Effector memory CD8-positive, alpha-beta T cell (primary cell): ENCODE measurements around the gene SLC6A9.

ENCODE experiments used
- ATAC-seq: fragments of 150-1000 bp; cut with Tn5 transposase; replicated peaks from 2 replicates; pipeline ENCODE4 v1.10.0; 2021; ENCODE audit warnings: mild to moderate bottlenecking, moderate library complexity
- DNase-seq, 3 experiments: peaks; one replicate each; pipeline ENCODE4 v3.0.0; 2021
- H3K27ac Mint-ChIP-seq, 2 donors: one replicate each; pipeline ENCODE4 v1.8.0; 2022; ENCODE audit warnings: mild to moderate bottlenecking in 2 of 2, mixed read lengths in 2 of 2, moderate library complexity in 2 of 2
- H3K27me3 Mint-ChIP-seq, 2 donors: one replicate each; pipeline ENCODE4 v1.8.0; 2022; ENCODE audit warnings: mixed read lengths in 2 of 2
- H3K36me3 Mint-ChIP-seq: one replicate; pipeline ENCODE4 v1.8.0; 2022; ENCODE audit warnings: mild to moderate bottlenecking, moderate library complexity, mixed read lengths; ENCODE audit not compliant: insufficient read depth
- H3K4me1 Mint-ChIP-seq, 2 donors: one replicate each; pipeline ENCODE4 v1.8.0; 2022; ENCODE audit warnings: low read depth in 2 of 2, mixed read lengths in 2 of 2
- H3K4me3 Mint-ChIP-seq, 2 donors: one replicate each; pipeline ENCODE4 v1.8.0; 2022; ENCODE audit warnings: mild to moderate bottlenecking in 2 of 2, mixed read lengths in 2 of 2, moderate library complexity in 2 of 2
- H3K9me3 Mint-ChIP-seq, 2 donors: one replicate each; pipeline ENCODE4 v1.8.0; 2022; ENCODE audit warnings: mixed read lengths in 2 of 2

SLC6A9 gene

DNA sequence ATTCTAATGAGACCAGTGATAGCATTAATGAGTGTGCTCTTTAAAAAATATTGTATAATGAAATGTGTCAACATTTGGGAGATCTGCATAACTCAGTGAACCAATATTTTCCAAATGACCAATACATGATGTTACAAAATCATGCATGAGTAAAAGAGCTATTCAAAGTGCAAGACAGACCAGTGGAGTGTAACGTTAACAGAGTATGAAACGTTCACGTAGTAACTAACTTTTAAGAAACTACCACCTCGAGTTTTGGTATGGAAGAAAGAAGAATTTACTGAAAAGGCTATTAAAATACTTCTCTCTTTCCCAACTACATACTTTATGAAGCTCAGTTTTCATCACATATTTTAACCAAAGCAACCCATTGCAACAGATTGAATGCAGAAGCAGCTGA is 9.6 kb upstream of the SLC6A9 start:
- Mint-ChIP-seq H3K4me3 (no peak overlapping the region), H3K9me3 (no peaks in the 10 kb centered on the region), H3K36me3 (no peaks in the 10 kb centered on the region), H3K27me3 (peaks cover 20 to 24% of the 10 kb centered on the region in 2 donors), H3K4me1 (no peaks in the 10 kb centered on the region), H3K27ac (no peak overlapping the region)
- DNase-seq, result no peak
- ATAC-seq, result no peak

GRCh38 chr1:44040418-44040817 is 9.2 kb upstream of the SLC6A9 start:
- H3K27me3 Mint-ChIP-seq, result peaks cover 19 to 20% of the 10 kb centered on the region in 2 donors
- DNase-seq, result no peak

DNA sequence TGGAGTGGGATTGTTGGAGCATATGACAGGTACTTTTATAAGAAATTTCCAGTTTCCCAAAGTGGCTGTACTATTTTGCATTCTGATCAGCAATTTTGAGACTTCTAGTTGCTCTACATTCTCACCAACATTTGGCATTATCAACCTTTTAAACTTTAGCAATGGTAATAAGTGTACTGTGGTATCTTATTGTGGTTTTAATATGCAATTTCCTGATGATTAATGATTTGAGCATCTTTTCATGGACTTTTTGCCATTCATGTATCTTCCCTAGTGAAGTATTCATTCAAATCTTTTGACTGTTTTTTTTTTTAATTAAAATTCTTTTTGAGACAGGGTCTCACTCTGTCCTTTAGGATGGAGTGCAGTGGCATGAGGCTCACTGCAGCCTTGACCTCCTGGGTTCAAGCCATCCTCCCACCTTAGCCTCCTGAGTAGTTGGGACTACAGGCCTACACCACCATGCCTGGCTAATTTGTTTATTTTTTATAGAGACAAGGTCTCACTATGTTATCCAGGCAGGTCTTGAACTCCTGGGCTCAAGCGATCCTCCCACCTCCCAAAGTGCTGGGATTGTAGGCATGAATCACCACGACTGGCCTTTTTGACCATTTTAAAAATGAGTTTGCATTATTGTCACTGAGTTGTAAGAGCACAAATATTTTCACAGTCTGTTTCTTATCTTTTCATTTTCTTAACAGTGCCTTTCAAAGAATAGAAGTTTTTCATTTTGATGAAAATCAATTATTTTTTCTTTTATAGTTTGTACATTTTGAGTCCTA is 7.8 kb upstream of the SLC6A9 start:
- Mint-ChIP-seq H3K9me3 (no peaks in the 10 kb centered on the region), H3K27me3 (peaks cover 11 to 16% of the 10 kb centered on the region in 2 donors), H3K4me1 (no peaks in the 10 kb centered on the region), H3K27ac (no peak overlapping the region), H3K4me3 (no peak overlapping the region), H3K36me3 (no peaks in the 10 kb centered on the region)
- ATAC-seq (no peak), DNase-seq (no peak)

More at GRCh38 chr1:44040418-44040817, 9.2 kb upstream of the SLC6A9 start:
- Mint-ChIP-seq H3K36me3 (no peaks in the 10 kb centered on the region), H3K9me3 (no peaks in the 10 kb centered on the region), H3K4me3 (no peak overlapping the region), H3K4me1 (no peaks in the 10 kb centered on the region), H3K27ac (no peak overlapping the region)
- ATAC-seq, result no peak

DNA sequence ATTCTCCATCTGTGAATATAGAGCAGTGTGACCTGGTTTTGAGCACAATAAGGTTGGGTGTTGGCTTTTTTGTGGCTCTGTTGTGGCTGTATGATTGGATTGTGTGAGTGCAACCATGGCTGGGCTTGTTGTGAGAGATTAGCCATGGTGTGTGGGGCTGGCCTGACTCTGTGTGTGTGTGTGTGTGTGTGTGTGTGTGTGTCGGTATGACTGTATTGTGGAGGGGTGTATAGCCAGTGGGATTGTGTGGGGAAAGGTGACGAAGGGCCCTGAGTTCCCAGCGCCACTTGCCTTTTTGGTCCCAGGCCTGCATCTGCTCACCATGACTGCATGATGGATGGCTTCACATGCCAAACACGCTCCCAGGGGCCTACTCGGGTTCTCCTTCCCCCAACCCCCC is 5.9 kb upstream of the SLC6A9 start:
- Mint-ChIP-seq H3K9me3 (no peaks in the 10 kb centered on the region), H3K4me1 (no peaks in the 10 kb centered on the region), H3K27me3 (no peaks in the 10 kb centered on the region), H3K27ac (no peak overlapping the region), H3K4me3 (no peak overlapping the region), H3K36me3 (peaks cover 2% of the 10 kb centered on the region)
- no peak for DNase-seq
- no peak for ATAC-seq

- peaks cover 7% of the 10 kb centered on the region for H3K36me3 Mint-ChIP-seq
- ATAC-seq (peak; percentile 87), DNase-seq (peak; percentile 58 to 68 (median 63))
- H3K9me3 Mint-ChIP-seq, result no peaks in the 10 kb centered on the region
- H3K27me3 Mint-ChIP-seq, result no peaks in the 10 kb centered on the region
- H3K27ac Mint-ChIP-seq, result no peak overlapping the region
- no peaks in the 10 kb centered on the region for H3K4me1 Mint-ChIP-seq
- no peak overlapping the region for H3K4me3 Mint-ChIP-seq
Measured at GRCh38 chr1:44036409-44037139, 5.3 kb upstream of the SLC6A9 start.

DNA sequence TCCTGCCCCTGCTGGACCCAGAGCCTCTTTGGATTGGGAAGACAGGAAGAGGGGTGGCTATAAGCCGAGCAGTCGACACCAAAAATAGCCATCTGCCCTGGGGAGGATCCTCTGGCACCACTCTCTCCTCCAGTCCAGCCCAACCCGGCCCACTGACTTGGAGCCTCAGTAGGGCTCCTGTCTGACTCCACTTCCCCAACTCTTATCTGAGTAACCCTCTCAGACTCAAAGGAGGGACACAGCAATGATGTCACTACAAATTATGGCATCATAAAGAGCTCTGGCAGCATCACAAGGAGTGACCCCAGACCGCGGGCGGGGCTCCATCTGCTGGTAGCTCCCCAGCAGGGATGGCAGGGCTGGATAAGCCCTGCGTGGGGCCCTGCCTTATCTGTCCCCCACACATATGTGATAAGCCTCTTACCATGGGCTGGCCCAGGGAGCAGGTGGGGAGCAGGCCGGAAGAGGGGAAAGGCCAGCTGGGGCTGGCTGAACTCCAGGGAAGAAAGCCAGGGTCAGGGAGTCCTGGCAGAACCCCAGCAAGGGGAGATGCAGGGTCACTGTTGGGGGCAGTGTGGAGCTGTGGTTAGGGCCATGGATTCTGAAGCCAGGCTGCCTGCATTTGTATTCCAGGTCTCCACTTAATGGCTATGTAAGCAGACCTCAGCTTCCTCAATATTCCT is 4.6 kb upstream of the SLC6A9 start:
- H3K36me3 Mint-ChIP-seq, result peaks cover 12% of the 10 kb centered on the region
- ATAC-seq, result no peak

GRCh38 chr1:44034976-44035716 is 3.9 kb upstream of the SLC6A9 start:
- Mint-ChIP-seq H3K36me3 (peaks cover 17% of the 10 kb centered on the region), H3K4me1 (peaks cover 0 to 4% of the 10 kb centered on the region in 2 donors), H3K4me3 (no peak overlapping the region), H3K27me3 (no peaks in the 10 kb centered on the region), H3K9me3 (no peaks in the 10 kb centered on the region), H3K27ac (no peak overlapping the region)
- ATAC-seq (no peak), DNase-seq (no peak)

More for the DNA sequence above, 4.6 kb upstream of the SLC6A9 start:
- no peaks in the 10 kb centered on the region for H3K27me3 Mint-ChIP-seq
- no peak for DNase-seq
- H3K4me1 Mint-ChIP-seq, result peaks cover 0 to 3% of the 10 kb centered on the region in 2 donors
- no peak overlapping the region for H3K27ac Mint-ChIP-seq
- no peaks in the 10 kb centered on the region for H3K9me3 Mint-ChIP-seq
- H3K4me3 Mint-ChIP-seq, result no peak overlapping the region

DNA sequence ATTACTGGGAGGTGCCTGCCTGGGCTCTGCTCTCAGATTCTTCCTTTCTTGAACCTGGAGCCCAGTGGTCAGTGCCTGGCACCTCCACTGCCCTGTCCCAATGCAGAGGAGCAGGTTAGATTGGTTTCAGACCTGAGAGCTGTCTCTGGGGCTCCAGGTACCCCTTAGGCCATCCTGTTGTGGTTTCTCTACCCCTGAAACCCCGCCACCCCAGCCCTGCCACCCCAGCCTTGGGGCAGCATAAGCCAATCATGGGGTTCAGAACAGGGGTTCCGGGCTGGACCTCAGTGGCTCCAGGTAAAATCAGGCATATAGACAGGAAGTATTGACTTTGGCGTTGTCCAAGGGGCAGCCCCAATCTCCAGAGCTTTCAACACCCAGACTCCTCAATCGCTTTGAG is 3.2 kb upstream of the SLC6A9 start:
- no peaks in the 10 kb centered on the region for H3K27me3 Mint-ChIP-seq
- DNase-seq (no peak), ATAC-seq (no peak)

DNA sequence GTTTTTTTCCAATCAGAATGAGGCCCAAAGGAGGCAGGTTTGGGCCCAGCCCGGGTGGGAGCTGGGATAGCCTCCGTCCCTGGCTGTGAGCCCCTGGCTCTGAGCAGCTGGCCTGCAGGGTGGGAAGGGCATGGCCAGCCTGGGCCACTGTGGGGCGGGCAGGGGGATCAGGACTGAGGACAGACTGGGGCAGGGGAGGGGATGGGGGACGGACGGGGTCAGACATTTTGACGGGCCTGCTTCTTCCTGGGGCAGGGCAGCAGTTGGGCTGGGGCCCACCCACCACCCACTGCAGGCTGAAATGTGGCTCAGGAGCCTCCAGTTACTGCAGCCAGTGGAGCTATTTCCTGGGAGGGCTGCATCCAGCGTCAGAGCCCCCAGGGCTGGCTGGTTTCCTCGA is 2.5 kb upstream of the SLC6A9 start:
- DNase-seq (no peak), ATAC-seq (no peak)
- H3K27me3 Mint-ChIP-seq, result no peaks in the 10 kb centered on the region
- H3K9me3 Mint-ChIP-seq, result no peaks in the 10 kb centered on the region
- H3K27ac Mint-ChIP-seq, result no peak overlapping the region
- peaks cover 22% of the 10 kb centered on the region for H3K36me3 Mint-ChIP-seq
- H3K4me1 Mint-ChIP-seq, result peaks cover 12% of the 10 kb centered on the region in 2 donors
- H3K4me3 Mint-ChIP-seq, result no peak overlapping the region

More for the DNA sequence above, 3.2 kb upstream of the SLC6A9 start:
- H3K36me3 Mint-ChIP-seq, result peaks cover 22% of the 10 kb centered on the region
- H3K4me3 Mint-ChIP-seq, result no peak overlapping the region
- peaks cover 5 to 9% of the 10 kb centered on the region in 2 donors for H3K4me1 Mint-ChIP-seq
- H3K9me3 Mint-ChIP-seq, result no peaks in the 10 kb centered on the region
- no peak overlapping the region for H3K27ac Mint-ChIP-seq

DNA sequence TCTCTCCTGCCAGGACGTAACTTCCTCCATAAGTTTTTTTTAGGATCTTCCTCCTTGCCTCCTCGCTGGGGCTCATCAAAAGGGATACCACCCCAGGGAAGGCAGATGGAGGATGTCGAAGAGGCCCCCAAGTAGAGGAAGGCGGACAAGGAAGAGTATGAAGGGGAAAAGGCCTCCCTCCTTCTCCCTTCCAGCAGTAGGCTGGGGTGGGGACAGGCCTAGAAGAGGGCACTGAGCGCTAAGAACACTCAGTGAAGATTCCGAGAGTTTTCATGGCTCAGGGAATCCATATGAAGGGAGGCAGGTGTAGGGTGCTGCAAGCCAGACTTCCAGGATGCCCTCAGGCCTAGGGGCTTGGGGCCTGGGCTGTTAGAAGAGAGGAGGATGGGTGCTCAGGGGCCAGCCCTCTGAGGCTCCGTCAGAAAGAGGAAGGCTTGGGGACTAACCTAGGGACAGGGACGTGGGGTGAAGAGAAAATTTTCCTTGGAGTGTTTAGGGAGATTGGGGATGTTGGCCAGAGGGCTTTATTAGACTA is 1.8 kb upstream of the SLC6A9 start:
- Mint-ChIP-seq H3K27ac (no peak overlapping the region), H3K4me1 (peaks cover 12 to 14% of the 10 kb centered on the region in 2 donors), H3K9me3 (no peaks in the 10 kb centered on the region), H3K4me3 (peak overlapping the region in 1 of 2 donors; percentile 82), H3K36me3 (peaks cover 22% of the 10 kb centered on the region), H3K27me3 (no peaks in the 10 kb centered on the region)
- DNase-seq (no peak), ATAC-seq (no peak)

DNA sequence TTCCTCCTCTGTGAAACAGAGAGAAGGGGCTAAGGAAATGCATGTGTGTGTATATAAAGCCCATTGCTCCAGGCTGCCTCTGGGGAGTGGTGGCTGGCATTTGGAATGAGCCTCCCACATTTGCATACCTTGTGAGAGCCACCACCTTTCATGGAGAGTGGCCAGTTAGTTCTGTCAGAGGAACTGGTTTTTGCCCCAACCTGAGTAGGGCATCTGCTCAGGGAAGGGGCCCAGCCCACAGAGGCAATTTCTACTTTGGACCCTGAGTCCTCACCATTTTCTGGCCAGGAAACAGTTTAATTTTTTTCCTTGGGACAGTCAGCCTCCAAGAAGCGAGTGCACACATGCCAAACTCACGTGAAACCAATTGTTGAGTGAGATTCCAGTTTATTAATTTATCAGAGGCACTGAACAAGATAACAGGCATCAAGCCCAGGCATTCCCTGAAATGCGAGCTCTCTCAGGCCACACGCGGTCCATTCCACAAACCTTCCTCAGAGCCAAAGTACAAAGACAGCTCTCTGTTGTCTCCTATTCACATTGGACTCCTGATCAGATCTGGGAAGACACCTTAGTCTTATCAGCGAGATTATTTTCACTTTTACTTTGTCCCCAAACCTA is 1.0 kb upstream of the SLC6A9 start:
- no peaks in the 10 kb centered on the region for H3K27me3 Mint-ChIP-seq
- H3K9me3 Mint-ChIP-seq, result no peaks in the 10 kb centered on the region
- peak overlapping the region in 1 of 2 donors; percentile 76 for H3K27ac Mint-ChIP-seq
- H3K4me3 Mint-ChIP-seq, result peak overlapping the region; percentile 82
- peaks cover 14 to 16% of the 10 kb centered on the region in 2 donors for H3K4me1 Mint-ChIP-seq
- ATAC-seq (no peak), DNase-seq (no peak)
- peaks cover 25% of the 10 kb centered on the region for H3K36me3 Mint-ChIP-seq

GRCh38 chr1:44030605-44031251 is 534 bp downstream of the SLC6A9 start:
- peaks cover 14 to 16% of the 10 kb centered on the region in 2 donors for H3K4me1 Mint-ChIP-seq
- peaks cover 25% of the 10 kb centered on the region for H3K36me3 Mint-ChIP-seq
- peak overlapping the region; percentile 76 to 80 for H3K27ac Mint-ChIP-seq
- H3K4me3 Mint-ChIP-seq, result peak overlapping the region; percentile 82
- no peaks in the 10 kb centered on the region for H3K27me3 Mint-ChIP-seq
- ATAC-seq, result peak; percentile 45
- no peaks in the 10 kb centered on the region for H3K9me3 Mint-ChIP-seq
- DNase-seq, result peak; percentile 42 to 47 (median 43)
